ENCODE data around the gene L1CAM. TPM values are rescaled to one million over a fixed set of nuclear protein-coding genes. Genes with fewer than 3 reads are reported as not detected.

L1CAM gene
- total and polyA plus RNA-seq, 9 of the 15 experiments (the other 6 are each of a cell fraction or from before 2014, with no cell fraction given) = 0.09 to 0.86 (median 0.26) TPM; not detected in 3

GRCh38 chrX:153886915-153887314, 942 bp upstream of the L1CAM start:
- no TSS peak for BruUV-seq (replicated peaks)
- H2AFZ ChIP-seq (ENCODE audit: low read depth, low read length) = no peak overlapping the region
- ChIA-PET CTCF (ENCODE audit: low intra/inter-chr PET ratio) (no interaction called here), POLR2A (interaction anchor here (0.7 kb wide), 1 partner anchor 213 kb away, joined by 3 read pairs; the partner anchor contains the start of gene PNCK)
- peaks cover 10 to 51% of the 10 kb centered on the region in 2 experiments for H3K4me1 ChIP-seq (replicated peaks in 1 of 2; ENCODE audit: control insufficient read depth in 2 of 2, insufficient read depth in 2 of 2, low read length in 2 of 2)
- H3K79me2 ChIP-seq (ENCODE audit: control insufficient read depth, insufficient read depth, low read length) = no peaks in the 10 kb centered on the region
- 17% methylated on average over 12 of the region's 13 CpGs for WGBS (ENCODE audit: insufficient coverage, low coverage, missing lambda C conversion rate)
- H3K27ac ChIP-seq (ENCODE audit: extremely low read depth, low read depth, low read length) = no peak overlapping the region
- no peak overlapping the region for H3K4me2 ChIP-seq (ENCODE audit: insufficient read depth, low read length)
- ATAC-seq (no peak), FAIRE-seq (no peak), DNase-seq (ENCODE audit: extremely low read depth in 1 of 4, low spot score in 3 of 4) (no peak)
- TF ChIP-seq RAD51 (IDR thresholded peaks at IDR 0.05; ENCODE audit: borderline replicate concordance, low read depth) (no peak), RBFOX2 (IDR thresholded peaks at IDR 0.05; ENCODE audit: low read depth, low read length) (no peak), CBFB (CRISPR knock-in tag; IDR thresholded peaks at IDR 0.05) (no peak), TBP (optimal IDR thresholded peaks at IDR 0.05; ENCODE audit: low read depth, low read length) (no peak), PRMT5 (CRISPR knock-in tag; IDR thresholded peaks at IDR 0.05) (no peak), CEBPB (tag; IDR thresholded peaks at IDR 0.05) (no peak), TCF7 (IDR thresholded peaks at IDR 0.05; ENCODE audit: borderline replicate concordance) (no peak), IRF9 (tag; IDR thresholded peaks at IDR 0.05) (no peak), ZBED1 (IDR thresholded peaks at IDR 0.05) (no peak), DPF2 (IDR thresholded peaks at IDR 0.05) (no peak), ZNF41 (CRISPR knock-in tag; conservative IDR thresholded peaks at IDR 0.05) (no peak), SAFB (IDR thresholded peaks at IDR 0.05; ENCODE audit: borderline replicate concordance, low read depth, low read length) (no peak), U2AF2 (optimal IDR thresholded peaks at IDR 0.05; ENCODE audit: low read depth, low read length) (no peak), ZNF583 (CRISPR knock-in tag; IDR thresholded peaks at IDR 0.05) (no peak), ZNF280B (CRISPR knock-in tag; IDR thresholded peaks at IDR 0.05) (no peak), MBD1 (CRISPR knock-in tag; IDR thresholded peaks at IDR 0.05) (no peak), SOX6 (IDR thresholded peaks at IDR 0.05) (no peak), HDAC1 (IDR thresholded peaks at IDR 0.05) (no peak), HNRNPH1 (optimal IDR thresholded peaks at IDR 0.05; ENCODE audit: low read depth, low read length) (no peak)
- no peaks in the 10 kb centered on the region for H3K9me3 ChIP-seq (replicated peaks; ENCODE audit: control insufficient read depth, insufficient read depth, low read depth, low read length)
- H4K20me1 ChIP-seq (replicated peaks; ENCODE audit: control insufficient read depth, insufficient read depth, low read length) = peaks cover 6% of the 10 kb centered on the region; the same call in 1 of the 2 replicates
- peak overlapping the region in 1 of 2 experiments; percentile 31; a peak in 1 of 4 replicates for H3K9ac ChIP-seq (ENCODE audit: insufficient read depth in 1 of 2, low read depth in 2 of 2, low read length in 2 of 2)
- H3K27me3 ChIP-seq (ENCODE audit: control insufficient read depth in 2 of 2, insufficient read depth in 2 of 2, low read length in 2 of 2) = peaks cover 0 to 23% of the 10 kb centered on the region in 2 experiments; a peak in 2 of 5 replicates
- H3K36me3 ChIP-seq (ENCODE audit: control insufficient read depth, insufficient read depth, low read length) = no peaks in the 10 kb centered on the region
- intact Hi-C loops (cut with micrococcal nuclease) = no loop called here
- no peak overlapping the region for H3K4me3 ChIP-seq
- in situ Hi-C loops (cut with MboI) = no loop called here
- H3K9me1 ChIP-seq (ENCODE audit: control insufficient read depth, insufficient read depth, low read length) = no peaks in the 10 kb centered on the region

Data from K562 (cell line).